GM23248 (cell line): ENCODE results near the gene PLAAT3.

Experiments
- EZH2 ChIP-seq: fragments of 200-600 bp; sonication (generic); IDR thresholded peaks from 2 replicates; pipeline ENCODE4 v1.6.1; 2018; ENCODE audit warnings: antibody characterized with exemption, mild to moderate bottlenecking; ENCODE audit not compliant: insufficient read depth, poor library complexity, severe bottlenecking
- EZH2phosphoT487 ChIP-seq: fragments of 200-600 bp; sonication (generic); IDR thresholded peaks from 2 replicates; pipeline ENCODE4 v1.6.1; 2018; ENCODE audit warnings: antibody characterized with exemption, moderate library complexity, mild to moderate bottlenecking, low read depth; ENCODE audit not compliant: insufficient read depth

DNA sequence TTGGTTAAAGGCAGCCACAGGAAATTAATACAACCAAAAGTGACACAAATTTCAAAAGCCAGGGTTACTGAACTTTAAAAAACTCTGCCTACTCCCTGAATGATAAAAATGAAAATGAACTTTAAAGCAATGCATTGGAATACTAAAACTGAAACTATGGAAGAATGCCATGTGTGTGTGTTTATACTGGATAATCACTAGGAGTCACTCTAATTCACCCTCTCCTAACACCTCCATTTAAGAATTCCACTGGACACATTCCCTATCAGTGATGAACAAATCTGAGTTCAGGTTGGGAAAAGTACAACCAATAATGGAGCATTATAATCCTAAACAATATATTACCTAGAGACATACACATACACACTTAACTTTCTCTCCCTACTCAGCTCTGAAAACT is 27.5 kb upstream of the PLAAT3 start:
- TF ChIP-seq EZH2phosphoT487 (no peak), EZH2 (no peak)
